ENCODE measurements around the gene ARHGEF1. TPM values are rescaled to one million over a fixed set of nuclear protein-coding genes. Genes with fewer than 3 reads are reported as not detected.

The ARHGEF1 gene
- total RNA-seq, 1 experiment from 2014 or later = 40.7 TPM

- no peak for DNase-seq
- H3K4me3 ChIP-seq (ENCODE audit: insufficient read depth, low read depth, low read length) = no peak overlapping the region
- no peaks in the 10 kb centered on the region for H3K27me3 ChIP-seq (ENCODE audit: control insufficient read depth, insufficient read depth, low read length)
- H3K36me3 ChIP-seq (replicated peaks; ENCODE audit: control insufficient read depth, insufficient read depth, low read length) = peaks cover 18% of the 10 kb centered on the region
Observed at GRCh38 chr19:41901707-41902360, 18.9 kb downstream of the ARHGEF1 start.

- peaks cover 18% of the 10 kb centered on the region for H3K36me3 ChIP-seq (replicated peaks; ENCODE audit: control insufficient read depth, insufficient read depth, low read length)
- no peak for DNase-seq
- H3K4me3 ChIP-seq (ENCODE audit: insufficient read depth, low read depth, low read length) = no peak overlapping the region
- no peaks in the 10 kb centered on the region for H3K27me3 ChIP-seq (ENCODE audit: control insufficient read depth, insufficient read depth, low read length)
Observed at GRCh38 chr19:41902594-41902993, 19.6 kb downstream of the ARHGEF1 start.

GRCh38 chr19:41903193-41903953 lies 20.4 kb downstream of the ARHGEF1 start:
- no peak for DNase-seq
- Histone ChIP-seq H3K4me3 (ENCODE audit: insufficient read depth, low read depth, low read length) (no peak overlapping the region), H3K27me3 (ENCODE audit: control insufficient read depth, insufficient read depth, low read length) (no peaks in the 10 kb centered on the region), H3K36me3 (replicated peaks; ENCODE audit: control insufficient read depth, insufficient read depth, low read length) (peaks cover 18% of the 10 kb centered on the region)

- Histone ChIP-seq H3K36me3 (replicated peaks; ENCODE audit: control insufficient read depth, insufficient read depth, low read length) (peaks cover 18% of the 10 kb centered on the region), H3K4me3 (ENCODE audit: insufficient read depth, low read depth, low read length) (no peak overlapping the region), H3K27me3 (ENCODE audit: control insufficient read depth, insufficient read depth, low read length) (peaks cover 3% of the 10 kb centered on the region)
- no peak for DNase-seq
Observed at GRCh38 chr19:41904118-41904870, 21.3 kb downstream of the ARHGEF1 start.

- H3K4me3 ChIP-seq (ENCODE audit: insufficient read depth, low read depth, low read length) = no peak overlapping the region
- H3K27me3 ChIP-seq (ENCODE audit: control insufficient read depth, insufficient read depth, low read length) = peaks cover 14% of the 10 kb centered on the region
- DNase-seq = no peak
- peaks cover 14% of the 10 kb centered on the region for H3K36me3 ChIP-seq (replicated peaks; ENCODE audit: control insufficient read depth, insufficient read depth, low read length)
Observed at GRCh38 chr19:41905273-41906002, 22.5 kb downstream of the ARHGEF1 start.

- H3K36me3 ChIP-seq (replicated peaks; ENCODE audit: control insufficient read depth, insufficient read depth, low read length) = peaks cover 13% of the 10 kb centered on the region
- no peak overlapping the region for H3K4me3 ChIP-seq (ENCODE audit: insufficient read depth, low read depth, low read length)
- DNase-seq = peak; percentile 83
- peaks cover 22% of the 10 kb centered on the region for H3K27me3 ChIP-seq (ENCODE audit: control insufficient read depth, insufficient read depth, low read length)
Observed at GRCh38 chr19:41906271-41906670, 23.3 kb downstream of the ARHGEF1 start.

GRCh38 chr19:41906916-41907680 lies 24.1 kb downstream of the ARHGEF1 start:
- DNase-seq = no peak
- H3K27me3 ChIP-seq (ENCODE audit: control insufficient read depth, insufficient read depth, low read length) = peaks cover 30% of the 10 kb centered on the region
- peaks cover 7% of the 10 kb centered on the region for H3K36me3 ChIP-seq (replicated peaks; ENCODE audit: control insufficient read depth, insufficient read depth, low read length)
- no peak overlapping the region for H3K4me3 ChIP-seq (ENCODE audit: insufficient read depth, low read depth, low read length)

GRCh38 chr19:41907994-41908615 lies 25.1 kb downstream of the ARHGEF1 start:
- Histone ChIP-seq H3K36me3 (replicated peaks; ENCODE audit: control insufficient read depth, insufficient read depth, low read length) (peaks cover 3% of the 10 kb centered on the region), H3K4me3 (ENCODE audit: insufficient read depth, low read depth, low read length) (no peak overlapping the region), H3K27me3 (ENCODE audit: control insufficient read depth, insufficient read depth, low read length) (peaks cover 40% of the 10 kb centered on the region)
- DNase-seq = no peak

- Histone ChIP-seq H3K27me3 (ENCODE audit: control insufficient read depth, insufficient read depth, low read length) (peaks cover 48% of the 10 kb centered on the region), H3K36me3 (replicated peaks; ENCODE audit: control insufficient read depth, insufficient read depth, low read length) (peaks cover 1% of the 10 kb centered on the region; the same call in 1 of the 2 replicates), H3K4me3 (ENCODE audit: insufficient read depth, low read depth, low read length) (no peak overlapping the region)
- DNase-seq = no peak
Observed at GRCh38 chr19:41908724-41909464, 25.9 kb downstream of the ARHGEF1 start.

- DNase-seq = no peak
- peaks cover 55% of the 10 kb centered on the region for H3K27me3 ChIP-seq (ENCODE audit: control insufficient read depth, insufficient read depth, low read length)
- peaks cover 1% of the 10 kb centered on the region; the same call in 1 of the 2 replicates for H3K36me3 ChIP-seq (replicated peaks; ENCODE audit: control insufficient read depth, insufficient read depth, low read length)
- no peak overlapping the region for H3K4me3 ChIP-seq (ENCODE audit: insufficient read depth, low read depth, low read length)
Observed at GRCh38 chr19:41909706-41910105, 26.7 kb downstream of the ARHGEF1 start.

- peaks cover under 1% of the 10 kb centered on the region; the same call in 1 of the 2 replicates for H3K36me3 ChIP-seq (replicated peaks; ENCODE audit: control insufficient read depth, insufficient read depth, low read length)
- H3K27me3 ChIP-seq (ENCODE audit: control insufficient read depth, insufficient read depth, low read length) = peaks cover 62% of the 10 kb centered on the region
- no peak for DNase-seq
- no peak overlapping the region for H3K4me3 ChIP-seq (ENCODE audit: insufficient read depth, low read depth, low read length)
Observed at GRCh38 chr19:41910240-41910991, 27.4 kb downstream of the ARHGEF1 start.
